Mesenchymal stem cell (in vitro differentiated cells and primary cell): Measurements from ENCODE around the gene PSAT1.
A peak's percentile ranks its signal among the peaks of the same experiment; 100 is the strongest.

ENCODE experiments used
- DNase-seq: peaks from one replicate; pipeline ENCODE4 v3.0.0-alpha.2; 2013
- H2AFZ ChIP-seq: one replicate; pipeline ENCODE4 v1.6.1; 2013; ENCODE audit warnings: low read depth, mild to moderate bottlenecking, control low read depth, inconsistent platforms, low read length, moderate library complexity
- H2AK5ac ChIP-seq: 2 replicates; pipeline ENCODE4 v1.6.1; 2013; ENCODE audit warnings: low read length, moderate library complexity, mild to moderate bottlenecking, inconsistent platforms; ENCODE audit not compliant: severe bottlenecking
- H2BK120ac ChIP-seq: one replicate; pipeline ENCODE4 v1.6.1; 2013; ENCODE audit warnings: low read depth, mild to moderate bottlenecking, inconsistent platforms, low read length, moderate library complexity
- H2BK12ac ChIP-seq, 2 experiments: one replicate each; pipeline ENCODE4 v1.6.1; 2013; ENCODE audit warnings: inconsistent platforms in 2 of 2, low read length in 2 of 2, mild to moderate bottlenecking in 2 of 2, moderate library complexity in 2 of 2, control low read depth in 1 of 2
- H2BK15ac ChIP-seq: one replicate; pipeline ENCODE4 v1.6.1; 2013; ENCODE audit warnings: mild to moderate bottlenecking, low read depth, inconsistent platforms; ENCODE audit not compliant: poor library complexity, severe bottlenecking
- H2BK5ac ChIP-seq: 2 replicates; pipeline ENCODE4 v1.6.1; 2013; ENCODE audit warnings: low read depth, mild to moderate bottlenecking, low read length, control low read depth, inconsistent platforms; ENCODE audit not compliant: poor library complexity, severe bottlenecking
- H3K14ac ChIP-seq, 2 experiments: one replicate each; pipeline ENCODE4 v1.6.1; 2013; ENCODE audit warnings: inconsistent platforms in 2 of 2, low read length in 2 of 2, control low read depth in 1 of 2, mild to moderate bottlenecking in 1 of 2, moderate library complexity in 1 of 2
- H3K18ac ChIP-seq, 2 experiments: one replicate each; pipeline ENCODE4 v1.6.1; 2013; ENCODE audit warnings: inconsistent platforms in 2 of 2, low read length in 2 of 2, control low read depth in 1 of 2, low read depth in 1 of 2, mild to moderate bottlenecking in 1 of 2
- H3K23ac ChIP-seq, 2 experiments: one replicate each; pipeline ENCODE4 v1.6.1; 2013; ENCODE audit warnings: inconsistent platforms in 2 of 2, low read length in 2 of 2, mild to moderate bottlenecking in 2 of 2, moderate library complexity in 2 of 2, control low read depth in 1 of 2
- H3K27ac ChIP-seq: 2 replicates; pipeline ENCODE4 v1.5.1; 2013; ENCODE audit warnings: mild to moderate bottlenecking, moderate library complexity, low read length, control low read depth, inconsistent platforms; ENCODE audit not compliant: poor library complexity, severe bottlenecking
- H3K27me3 ChIP-seq, 2 experiments: 2 replicates each; pipeline versions ENCODE4 v1.6.1 to v1.7.0; 2013; ENCODE audit warnings: low read length in 2 of 2, mild to moderate bottlenecking in 2 of 2, moderate library complexity in 2 of 2, control low read depth in 1 of 2, inconsistent platforms in 1 of 2; ENCODE audit not compliant: control insufficient read depth in 1 of 2, insufficient read depth in 1 of 2
- H3K36me3 ChIP-seq, 2 experiments: 2 replicates each; pipeline versions ENCODE4 v1.6.1 to v1.7.0; 2013; ENCODE audit warnings: low read length in 2 of 2, control low read depth in 1 of 2, inconsistent platforms in 1 of 2, low read depth in 1 of 2, mild to moderate bottlenecking in 1 of 2; ENCODE audit not compliant: insufficient read depth in 2 of 2, control insufficient read depth in 1 of 2
- H3K4ac ChIP-seq, 2 experiments: one replicate each; pipeline ENCODE4 v1.6.1; 2013; ENCODE audit warnings: inconsistent platforms in 2 of 2, low read length in 2 of 2, mild to moderate bottlenecking in 2 of 2, moderate library complexity in 2 of 2, control low read depth in 1 of 2, low read depth in 1 of 2
- H3K4me1 ChIP-seq: 2 replicates; pipeline ENCODE4 v1.6.1; 2013; ENCODE audit warnings: low read depth, low read length, control low read depth; ENCODE audit not compliant: control insufficient read depth, insufficient read depth
- H3K4me2 ChIP-seq: 2 replicates; pipeline ENCODE4 v1.6.1; 2013; ENCODE audit warnings: low read length, mild to moderate bottlenecking, inconsistent platforms; ENCODE audit not compliant: poor library complexity, severe bottlenecking
- H3K4me3 ChIP-seq, 2 experiments: 2 replicates each; pipeline versions ENCODE4 v1.5.1 to v1.7.0; 2013; ENCODE audit warnings: low read length in 2 of 2, mild to moderate bottlenecking in 2 of 2, control low read depth in 1 of 2, low read depth in 1 of 2; ENCODE audit not compliant: insufficient read depth in 1 of 2
- H3K79me1 ChIP-seq: replicated peaks from 2 replicates; pipeline ENCODE4 v1.6.1; 2013; ENCODE audit warnings: mild to moderate bottlenecking, control low read depth, low read length, inconsistent platforms; ENCODE audit not compliant: poor library complexity, severe bottlenecking
- H3K9ac ChIP-seq: 2 replicates; pipeline ENCODE4 v1.7.0; 2013; ENCODE audit warnings: mild to moderate bottlenecking, low read length, moderate library complexity
- H3K9me3 ChIP-seq: 2 replicates; pipeline ENCODE4 v1.7.0; 2013; ENCODE audit warnings: mild to moderate bottlenecking, low read length; ENCODE audit not compliant: control insufficient read depth
- H4K8ac ChIP-seq: one replicate; pipeline ENCODE4 v1.6.1; 2013; ENCODE audit warnings: inconsistent platforms, mild to moderate bottlenecking, low read length, moderate library complexity
- H4K91ac ChIP-seq: one replicate; pipeline ENCODE4 v1.6.1; 2013; ENCODE audit warnings: mild to moderate bottlenecking, low read length, inconsistent platforms
- WGBS: methylation state at CpG from one replicate; pipeline ENCODE4 v1.1.7; 2013; ENCODE audit warnings: mixed read lengths; 5-methylcytosine and 5-hydroxymethylcytosine counted together

Gene PSAT1

GRCh38 chr9:78311886-78312524, 15.1 kb downstream of the PSAT1 start:
- no peak overlapping the region for H3K14ac ChIP-seq
- no peak overlapping the region for H3K9ac ChIP-seq
- H3K79me1 ChIP-seq, result peaks cover 19% of the 10 kb centered on the region
- H3K36me3 ChIP-seq, result peaks cover 0 to 47% of the 10 kb centered on the region in 2 experiments
- H3K18ac ChIP-seq, result no peak overlapping the region
- no peak overlapping the region for H2BK120ac ChIP-seq
- no peak overlapping the region for H4K91ac ChIP-seq
- no peak overlapping the region for H3K23ac ChIP-seq
- no peak overlapping the region for H3K27ac ChIP-seq
- no peak overlapping the region for H2AK5ac ChIP-seq
- H3K4me1 ChIP-seq, result peaks cover 14% of the 10 kb centered on the region
- DNase-seq, result no peak
- no peaks in the 10 kb centered on the region for H3K9me3 ChIP-seq
- no peak overlapping the region for H3K4me2 ChIP-seq
- H4K8ac ChIP-seq, result no peak overlapping the region
- H2BK15ac ChIP-seq, result no peak overlapping the region
- H3K27me3 ChIP-seq, result no peaks in the 10 kb centered on the region
- H3K4ac ChIP-seq, result no peak overlapping the region
- no peak overlapping the region for H2AFZ ChIP-seq
- no peak overlapping the region for H3K4me3 ChIP-seq
- H2BK5ac ChIP-seq, result no peak overlapping the region
- no peak overlapping the region for H2BK12ac ChIP-seq
- 98% methylated on average over 7 of the region's 9 CpGs for WGBS

DNA sequence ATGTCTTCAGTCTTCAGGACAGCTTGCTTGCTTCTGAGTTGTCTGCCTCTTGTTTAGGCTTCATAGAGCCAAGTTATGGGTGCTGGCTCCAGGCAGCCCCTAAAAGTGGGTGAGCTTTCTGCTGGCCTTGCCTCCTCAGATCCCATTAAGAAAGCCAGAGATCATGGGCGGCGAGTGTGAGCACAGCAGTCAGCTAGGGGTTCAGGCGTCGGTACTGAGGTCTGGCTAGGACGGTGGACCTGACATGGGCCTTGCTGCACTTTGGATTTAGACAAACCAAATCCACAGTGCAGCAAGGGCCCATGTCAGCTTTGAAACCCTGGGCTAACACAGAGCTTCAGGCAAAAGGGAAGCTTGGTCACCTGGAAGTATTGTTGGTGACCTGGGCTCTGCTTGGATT, 17.6 kb downstream of the PSAT1 start:
- Histone ChIP-seq H2BK15ac (no peak overlapping the region), H3K79me1 (peaks cover 21% of the 10 kb centered on the region), H3K27me3 (no peaks in the 10 kb centered on the region), H2AFZ (no peak overlapping the region), H3K4ac (no peak overlapping the region), H3K4me1 (peaks cover 15% of the 10 kb centered on the region), H2AK5ac (peak overlapping the region; percentile 29), H3K9ac (no peak overlapping the region), H2BK120ac (no peak overlapping the region), H3K36me3 (peaks cover 0 to 46% of the 10 kb centered on the region in 2 experiments), H3K27ac (peak overlapping the region; percentile 15), H3K18ac (no peak overlapping the region), H4K8ac (no peak overlapping the region), H3K23ac (no peak overlapping the region), H3K4me3 (no peak overlapping the region), H3K4me2 (no peak overlapping the region), H3K9me3 (no peaks in the 10 kb centered on the region), H2BK12ac (no peak overlapping the region), H3K14ac (no peak overlapping the region), H2BK5ac (no peak overlapping the region), H4K91ac (no peak overlapping the region)
- DNase-seq, result no peak
- 98% methylated on average over 5 of the region's 5 CpGs for WGBS

DNA sequence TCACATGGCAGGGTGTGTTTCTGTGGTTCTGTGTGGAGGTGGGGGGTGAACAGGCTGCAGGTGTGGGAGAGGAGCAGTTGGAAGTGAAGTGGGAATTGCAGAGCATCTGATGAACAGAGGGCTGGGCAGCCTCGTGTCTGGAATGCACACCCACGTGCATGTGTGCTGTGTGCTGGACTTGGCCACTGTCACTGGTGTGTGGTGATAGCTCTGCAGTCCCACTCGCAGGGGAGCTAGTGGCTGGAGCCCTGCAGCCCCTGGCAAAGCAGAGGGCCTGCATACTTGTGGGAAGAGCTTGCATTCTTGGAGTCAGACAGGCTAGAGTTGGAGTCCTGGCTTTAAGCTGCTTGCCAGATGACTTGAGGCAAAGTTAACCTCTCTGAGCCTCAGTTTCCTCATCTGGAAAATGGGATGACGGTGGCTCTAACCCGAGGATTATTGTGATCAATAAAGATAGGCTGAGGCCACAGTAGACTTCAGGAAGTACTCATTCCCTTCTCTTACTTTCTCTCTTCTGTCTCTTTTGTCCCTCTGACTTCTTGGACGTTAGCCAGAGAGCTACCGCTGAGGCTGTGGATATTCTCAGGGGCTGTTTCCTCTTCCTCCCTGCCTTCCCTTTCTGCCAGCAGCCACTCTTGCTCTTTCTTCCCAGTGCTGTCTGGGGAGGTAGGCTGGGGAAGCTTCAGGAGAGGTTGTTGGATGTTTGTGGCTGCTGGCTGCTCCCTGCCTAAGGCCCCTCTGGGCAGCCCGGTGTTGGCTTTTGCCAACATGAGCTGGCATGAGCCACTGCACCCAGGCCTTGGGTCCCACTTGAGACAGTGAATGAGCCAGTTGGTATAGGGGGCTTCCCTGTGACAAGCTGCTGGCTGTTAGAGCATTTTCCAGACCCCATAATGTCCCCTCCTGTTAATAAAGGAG, 18.3 kb downstream of the PSAT1 start:
- peaks cover 15% of the 10 kb centered on the region for H3K4me1 ChIP-seq
- no peak overlapping the region for H2BK12ac ChIP-seq
- no peak overlapping the region for H4K8ac ChIP-seq
- no peak overlapping the region for H2BK5ac ChIP-seq
- no peak overlapping the region for H2AK5ac ChIP-seq
- H2BK15ac ChIP-seq, result no peak overlapping the region
- no peak overlapping the region for H2BK120ac ChIP-seq
- no peak overlapping the region for H3K4me2 ChIP-seq
- peak overlapping the region; percentile 15 for H3K27ac ChIP-seq
- H3K23ac ChIP-seq, result no peak overlapping the region
- no peaks in the 10 kb centered on the region for H3K27me3 ChIP-seq
- no peak overlapping the region for H3K9ac ChIP-seq
- H2AFZ ChIP-seq, result no peak overlapping the region
- H3K36me3 ChIP-seq, result peaks cover 0 to 52% of the 10 kb centered on the region in 2 experiments
- H3K4me3 ChIP-seq, result no peak overlapping the region
- no peak overlapping the region for H3K4ac ChIP-seq
- no peak overlapping the region for H3K14ac ChIP-seq
- no peaks in the 10 kb centered on the region for H3K9me3 ChIP-seq
- no peak overlapping the region for H4K91ac ChIP-seq
- H3K79me1 ChIP-seq, result peaks cover 21% of the 10 kb centered on the region
- H3K18ac ChIP-seq, result peak overlapping the region in 1 of 2 experiments; percentile 37
- 82% methylated on average over 7 of the region's 8 CpGs for WGBS
- no peak for DNase-seq

- peaks cover 18% of the 10 kb centered on the region for H3K79me1 ChIP-seq
- H3K4me2 ChIP-seq, result no peak overlapping the region
- peak overlapping the region; percentile 46 for H2BK5ac ChIP-seq
- no peak overlapping the region for H4K8ac ChIP-seq
- H4K91ac ChIP-seq, result peak overlapping the region; percentile 7
- H2AFZ ChIP-seq, result no peak overlapping the region
- no peaks in the 10 kb centered on the region for H3K9me3 ChIP-seq
- no peak overlapping the region for H2AK5ac ChIP-seq
- no peak overlapping the region for H3K27ac ChIP-seq
- H2BK12ac ChIP-seq, result no peak overlapping the region
- H3K9ac ChIP-seq, result no peak overlapping the region
- no peak overlapping the region for H3K23ac ChIP-seq
- peaks cover 0 to 54% of the 10 kb centered on the region in 2 experiments for H3K36me3 ChIP-seq
- H3K18ac ChIP-seq, result no peak overlapping the region
- H2BK120ac ChIP-seq, result no peak overlapping the region
- no peak overlapping the region for H3K14ac ChIP-seq
- DNase-seq, result no peak
- 95% methylated on average over 11 of the region's 11 CpGs for WGBS
- no peak overlapping the region for H3K4ac ChIP-seq
- no peak overlapping the region for H3K4me3 ChIP-seq
- no peaks in the 10 kb centered on the region for H3K27me3 ChIP-seq
- peaks cover 15% of the 10 kb centered on the region for H3K4me1 ChIP-seq
- H2BK15ac ChIP-seq, result no peak overlapping the region
These were observed 19.4 kb downstream of the PSAT1 start for GRCh38 chr9:78316166-78316892.
